Measurements from ENCODE around the gene RAPGEF6.
"Not testable (repeated sequence)": the region's sequence is repeated elsewhere in the genome, so short reads cannot be mapped to it uniquely, and the experiment has no call there.

The RAPGEF6 gene

DNA sequence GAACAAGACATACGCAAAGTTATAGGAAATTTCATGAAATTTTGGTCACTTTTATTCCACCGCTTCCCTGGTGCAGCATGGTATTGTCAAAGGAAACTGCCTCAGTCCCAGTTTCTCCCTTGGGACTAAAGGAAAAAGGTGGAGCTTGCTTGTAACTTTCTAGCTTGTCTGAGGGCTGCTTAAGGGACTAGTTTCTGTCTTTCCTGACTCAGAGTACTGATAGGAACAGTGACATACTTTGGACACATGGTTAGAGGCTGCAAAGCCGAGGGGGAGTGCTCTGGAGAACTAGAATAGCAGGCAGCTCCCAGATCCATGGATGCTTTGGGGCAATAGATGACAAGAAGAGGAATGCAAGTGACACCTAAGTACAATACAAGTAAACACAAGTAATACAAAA lies 234.4 kb downstream of the RAPGEF6 start:
- no peaks in the 10 kb centered on the region for H3K27me3 Mint-ChIP-seq
- peaks cover 60% of the 10 kb centered on the region for H3K36me3 Mint-ChIP-seq
- no peak overlapping the region for H3K4me3 Mint-ChIP-seq
- peak overlapping the region; percentile 82 for H3K27ac Mint-ChIP-seq
- peaks cover 5% of the 10 kb centered on the region for H3K9me3 Mint-ChIP-seq (ENCODE audit: low read depth)
- H3K4me1 Mint-ChIP-seq (ENCODE audit: low read depth) = peaks cover 46% of the 10 kb centered on the region

DNA sequence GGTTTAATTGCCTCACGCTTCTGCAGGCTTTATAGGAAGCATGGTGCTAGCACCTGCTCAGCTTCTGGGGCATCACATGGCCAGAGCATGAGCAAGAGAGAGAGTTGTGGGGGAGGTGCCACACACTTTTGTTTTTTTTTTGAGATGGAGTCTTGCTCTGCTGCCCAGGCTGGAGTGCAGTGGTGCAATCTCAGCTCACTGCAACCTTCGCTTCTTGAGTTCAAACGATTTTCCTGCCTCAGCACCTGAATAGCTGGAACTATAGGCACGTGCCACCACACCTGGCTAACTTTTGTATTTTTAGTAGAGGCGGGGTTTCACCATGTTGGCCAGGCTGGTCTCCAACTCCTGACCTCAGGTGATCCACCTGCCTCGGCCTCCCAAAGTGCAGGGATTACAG lies 236.0 kb downstream of the RAPGEF6 start:
- H3K27ac Mint-ChIP-seq = peak overlapping the region; percentile 99
- peaks cover 58% of the 10 kb centered on the region for H3K36me3 Mint-ChIP-seq
- peaks cover 52% of the 10 kb centered on the region for H3K4me1 Mint-ChIP-seq (ENCODE audit: low read depth)
- H3K4me3 Mint-ChIP-seq; H3K9me3 Mint-ChIP-seq (ENCODE audit: low read depth); H3K27me3 Mint-ChIP-seq: not testable (repeated sequence)

DNA sequence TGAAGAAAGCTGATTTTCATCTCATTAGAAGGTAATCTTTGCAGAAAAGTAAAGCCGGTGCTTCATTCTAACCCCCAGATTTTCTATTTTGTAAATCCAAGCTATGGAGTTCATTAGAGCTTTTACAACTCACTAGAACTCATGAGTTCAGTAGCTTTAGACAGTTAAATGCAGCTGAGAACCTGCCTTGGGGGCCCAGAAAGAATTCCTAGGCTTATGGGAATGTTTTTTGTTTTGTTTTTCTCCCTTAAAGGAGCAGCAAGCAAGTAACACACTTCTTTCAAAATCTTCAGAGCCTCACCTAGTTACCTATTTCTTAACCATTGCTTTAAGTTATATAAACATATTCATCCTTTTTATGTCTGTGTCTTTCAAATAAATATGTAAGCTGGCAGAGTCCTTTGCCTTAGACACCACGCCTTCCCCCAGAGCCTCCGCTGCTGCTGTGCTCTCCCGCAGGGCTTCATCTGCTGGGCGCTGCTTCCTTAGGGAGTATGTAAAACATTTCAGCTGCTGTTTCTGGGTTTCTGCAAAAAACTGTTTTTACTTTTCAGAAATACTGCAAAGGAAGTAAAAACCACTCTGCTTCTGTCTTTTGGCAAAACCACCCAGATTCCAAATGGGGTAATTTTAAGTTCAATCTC lies 238.3 kb downstream of the RAPGEF6 start:
- H3K4me1 Mint-ChIP-seq (ENCODE audit: low read depth) = peaks cover 75% of the 10 kb centered on the region
- peak overlapping the region; percentile 99 for H3K27ac Mint-ChIP-seq
- no peaks in the 10 kb centered on the region for H3K27me3 Mint-ChIP-seq
- peaks cover 53% of the 10 kb centered on the region for H3K36me3 Mint-ChIP-seq
- peak overlapping the region; percentile 82 for H3K4me3 Mint-ChIP-seq
- no peaks in the 10 kb centered on the region for H3K9me3 Mint-ChIP-seq (ENCODE audit: low read depth)

DNA sequence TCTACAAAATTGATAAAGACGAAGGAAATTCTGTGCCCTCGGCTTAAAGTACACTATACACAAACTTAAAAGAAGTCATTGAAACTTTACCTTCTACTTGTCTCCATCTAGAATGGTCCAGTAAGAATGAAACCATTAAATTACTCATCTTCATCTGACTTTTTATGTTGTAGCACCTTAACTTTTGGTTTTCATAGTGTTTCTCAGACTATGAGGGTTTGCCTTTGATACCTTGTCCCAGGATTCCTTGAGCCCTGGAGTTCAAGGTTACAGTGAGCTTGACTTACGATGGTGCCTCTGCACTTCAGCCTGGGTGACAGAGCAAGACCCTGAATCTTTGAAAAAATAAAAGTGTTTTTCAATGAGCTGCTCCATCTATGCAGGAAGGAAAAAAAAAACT lies 239.0 kb downstream of the RAPGEF6 start:
- H3K27me3 Mint-ChIP-seq = no peaks in the 10 kb centered on the region
- peaks cover 80% of the 10 kb centered on the region for H3K4me1 Mint-ChIP-seq (ENCODE audit: low read depth)
- H3K4me3 Mint-ChIP-seq = peak overlapping the region; percentile 82
- H3K9me3 Mint-ChIP-seq (ENCODE audit: low read depth) = no peaks in the 10 kb centered on the region
- peaks cover 55% of the 10 kb centered on the region for H3K36me3 Mint-ChIP-seq
- peak overlapping the region; percentile 99 for H3K27ac Mint-ChIP-seq

DNA sequence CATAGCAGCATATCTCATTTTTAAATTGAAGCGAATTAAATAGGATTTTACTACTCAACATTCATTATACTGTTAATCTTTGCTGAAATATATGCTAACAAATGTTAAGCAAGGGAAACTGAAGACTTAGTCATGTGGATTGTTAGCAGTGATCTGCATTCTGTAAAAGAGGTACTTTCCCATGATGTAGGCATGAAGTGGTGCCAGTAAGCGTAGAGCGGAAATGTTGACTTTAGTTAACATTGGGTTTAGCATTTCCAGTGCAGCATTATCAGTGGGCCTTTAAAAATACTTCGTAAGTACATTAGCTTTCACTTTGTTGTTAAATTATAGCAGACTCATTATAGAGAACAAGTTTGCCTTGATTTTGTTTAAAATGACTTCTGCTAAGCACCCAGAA lies 240.9 kb downstream of the RAPGEF6 start:
- H3K36me3 Mint-ChIP-seq = peaks cover 50% of the 10 kb centered on the region
- H3K27me3 Mint-ChIP-seq = no peaks in the 10 kb centered on the region
- no peaks in the 10 kb centered on the region for H3K9me3 Mint-ChIP-seq (ENCODE audit: low read depth)
- peak overlapping the region; percentile 99 for H3K27ac Mint-ChIP-seq
- peaks cover 86% of the 10 kb centered on the region for H3K4me1 Mint-ChIP-seq (ENCODE audit: low read depth)
- H3K4me3 Mint-ChIP-seq = peak overlapping the region; percentile 80

DNA sequence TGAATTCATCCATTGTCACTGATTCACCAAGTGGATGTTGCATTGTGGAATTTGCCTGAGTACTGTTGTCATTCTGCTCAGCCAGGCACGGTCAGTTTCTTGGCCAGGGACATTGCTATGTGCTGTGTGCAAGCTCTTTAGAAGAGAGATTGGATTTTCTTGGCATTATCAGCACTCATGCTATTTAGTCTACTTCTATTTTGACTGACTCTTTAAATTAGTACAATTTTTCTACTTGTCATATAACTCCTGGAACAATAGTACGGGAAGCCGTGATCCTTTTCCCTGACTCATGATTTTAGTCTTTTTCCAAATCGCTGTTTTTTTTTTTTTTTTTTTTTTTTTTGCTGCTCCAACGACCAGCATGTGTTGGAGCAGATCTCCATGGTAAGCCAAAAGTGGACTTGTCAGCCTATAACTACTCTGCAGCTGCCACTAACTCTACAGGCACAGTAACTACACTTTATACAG lies 241.5 kb downstream of the RAPGEF6 start:
- H3K27me3 Mint-ChIP-seq = no peaks in the 10 kb centered on the region
- peak overlapping the region; percentile 99 for H3K27ac Mint-ChIP-seq
- H3K4me1 Mint-ChIP-seq (ENCODE audit: low read depth) = peaks cover 88% of the 10 kb centered on the region
- H3K4me3 Mint-ChIP-seq = peak overlapping the region; percentile 80
- H3K9me3 Mint-ChIP-seq (ENCODE audit: low read depth) = no peaks in the 10 kb centered on the region
- H3K36me3 Mint-ChIP-seq = peaks cover 46% of the 10 kb centered on the region

DNA sequence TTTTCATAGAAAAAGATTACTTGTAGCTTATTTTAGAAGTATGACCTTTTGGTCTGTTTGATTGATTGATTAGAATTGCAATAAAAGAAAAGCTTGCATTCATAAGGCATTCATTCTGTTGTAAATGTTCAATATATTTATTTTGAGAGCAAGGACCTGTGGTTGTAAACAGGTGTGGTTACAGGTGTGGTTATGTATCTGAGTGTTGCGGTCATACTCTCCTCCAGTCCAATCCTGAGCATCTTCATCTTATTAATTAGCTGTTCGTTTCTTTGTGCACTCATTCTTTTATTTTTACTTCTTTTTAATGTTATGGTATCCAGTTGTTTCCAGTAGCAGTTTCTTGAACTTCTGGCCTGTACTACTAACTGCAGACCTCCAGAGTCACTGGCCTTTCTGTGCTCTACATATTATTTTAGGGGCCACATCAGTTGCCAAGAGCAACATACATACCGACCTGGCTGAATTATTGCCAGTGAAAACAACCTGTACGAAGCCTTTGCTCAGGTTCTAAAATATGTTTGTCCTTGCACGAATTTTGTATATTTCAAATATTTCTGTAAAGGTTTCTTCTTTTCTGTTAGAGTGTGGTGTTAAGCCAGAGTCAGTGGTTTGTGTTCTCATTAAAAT lies 242.4 kb downstream of the RAPGEF6 start:
- Mint-ChIP-seq H3K27ac (peak overlapping the region; percentile 99), H3K4me1 (ENCODE audit: low read depth) (peaks cover 84% of the 10 kb centered on the region), H3K36me3 (peaks cover 41% of the 10 kb centered on the region), H3K9me3 (ENCODE audit: low read depth) (no peaks in the 10 kb centered on the region), H3K27me3 (no peaks in the 10 kb centered on the region), H3K4me3 (peak overlapping the region; percentile 80)

DNA sequence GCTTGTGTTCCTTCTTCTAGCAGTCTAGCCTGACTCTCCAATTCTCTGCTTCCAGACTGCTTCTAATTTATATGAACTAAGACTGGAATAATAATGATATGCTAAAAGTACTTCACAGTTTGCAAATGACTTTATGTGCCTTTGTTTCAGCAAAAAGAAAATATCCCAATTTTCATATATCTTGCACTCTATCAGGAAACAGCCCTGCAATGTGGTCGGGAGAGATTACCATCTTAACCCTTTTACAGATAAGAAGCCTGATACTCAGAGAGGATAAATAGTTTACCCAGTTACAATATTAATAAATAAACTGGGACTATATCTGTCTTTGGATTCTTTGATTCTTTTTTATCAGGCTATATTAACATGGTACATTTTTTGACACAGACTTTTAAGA lies 245.2 kb downstream of the RAPGEF6 start:
- Mint-ChIP-seq H3K9me3 (ENCODE audit: low read depth) (no peaks in the 10 kb centered on the region), H3K27ac (peak overlapping the region; percentile 99), H3K36me3 (peaks cover 24% of the 10 kb centered on the region), H3K4me3 (peak overlapping the region; percentile 60), H3K4me1 (ENCODE audit: low read depth) (peaks cover 81% of the 10 kb centered on the region), H3K27me3 (no peaks in the 10 kb centered on the region)

DNA sequence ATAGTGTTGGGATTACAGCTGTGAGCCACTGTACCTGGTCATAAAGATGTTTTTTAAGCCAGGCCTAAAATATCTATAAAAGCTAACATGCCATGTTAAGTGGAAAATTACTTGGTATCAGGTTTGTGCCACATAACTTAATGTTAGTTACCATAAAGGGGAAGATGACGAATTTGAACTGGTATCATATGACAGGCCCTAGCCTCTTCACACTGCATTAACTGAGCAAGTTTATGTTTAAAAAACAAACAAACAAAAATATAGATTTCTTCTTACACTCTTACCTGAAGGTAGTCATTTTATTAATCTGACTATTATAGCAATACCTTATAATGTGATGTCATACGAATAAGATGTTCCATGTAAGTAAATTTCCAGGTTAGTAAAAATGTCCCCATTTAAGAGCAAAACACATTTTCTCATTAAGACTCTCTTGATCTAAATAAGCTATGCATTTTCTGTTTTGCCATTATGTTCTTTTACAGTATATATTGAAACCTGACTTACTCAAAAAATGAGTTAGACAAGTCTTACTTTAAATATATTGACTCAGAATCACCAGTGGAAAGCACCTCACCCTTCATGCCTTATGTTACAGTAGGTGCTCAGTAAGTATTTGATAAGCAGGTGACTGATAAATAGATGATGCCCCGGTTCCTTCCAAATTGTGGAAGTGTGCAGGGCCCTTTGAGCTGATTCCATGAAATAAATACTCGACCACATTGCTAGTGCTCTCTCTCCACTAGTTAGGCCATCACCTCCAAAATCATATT lies 245.7 kb downstream of the RAPGEF6 start:
- Mint-ChIP-seq H3K4me3 (peak overlapping the region; percentile 60), H3K36me3 (peaks cover 23% of the 10 kb centered on the region)

DNA sequence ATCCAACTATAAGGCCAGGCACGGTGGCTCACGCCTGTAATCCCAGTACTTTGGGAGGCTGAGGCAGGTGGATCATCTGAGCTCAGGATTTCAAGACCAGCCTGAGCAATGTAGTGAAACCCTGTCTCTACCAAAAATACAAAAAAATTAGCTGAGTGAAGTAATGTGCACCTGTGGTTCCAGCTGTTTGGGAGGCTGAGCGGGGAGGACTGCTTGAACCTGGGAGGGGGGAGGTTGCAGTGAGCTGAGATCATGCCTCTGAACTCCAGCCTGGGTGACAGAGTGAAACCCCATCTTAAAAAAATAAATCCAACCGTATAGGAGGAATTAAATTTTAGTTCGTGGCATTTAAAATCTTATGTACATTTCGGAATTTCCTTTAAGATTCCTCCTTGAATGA lies 247.8 kb downstream of the RAPGEF6 start:
- peak overlapping the region; percentile 99 for H3K27ac Mint-ChIP-seq
- H3K36me3 Mint-ChIP-seq = peaks cover 11% of the 10 kb centered on the region
- H3K4me3 Mint-ChIP-seq = no peak overlapping the region
- no peaks in the 10 kb centered on the region for H3K27me3 Mint-ChIP-seq
- H3K9me3 Mint-ChIP-seq (ENCODE audit: low read depth) = no peaks in the 10 kb centered on the region
- peaks cover 84% of the 10 kb centered on the region for H3K4me1 Mint-ChIP-seq (ENCODE audit: low read depth)

More for the DNA sequence above, 245.7 kb downstream of the RAPGEF6 start:
- Mint-ChIP-seq H3K27ac (peak overlapping the region; percentile 99), H3K9me3 (ENCODE audit: low read depth) (no peaks in the 10 kb centered on the region), H3K27me3 (no peaks in the 10 kb centered on the region), H3K4me1 (ENCODE audit: low read depth) (peaks cover 84% of the 10 kb centered on the region)

DNA sequence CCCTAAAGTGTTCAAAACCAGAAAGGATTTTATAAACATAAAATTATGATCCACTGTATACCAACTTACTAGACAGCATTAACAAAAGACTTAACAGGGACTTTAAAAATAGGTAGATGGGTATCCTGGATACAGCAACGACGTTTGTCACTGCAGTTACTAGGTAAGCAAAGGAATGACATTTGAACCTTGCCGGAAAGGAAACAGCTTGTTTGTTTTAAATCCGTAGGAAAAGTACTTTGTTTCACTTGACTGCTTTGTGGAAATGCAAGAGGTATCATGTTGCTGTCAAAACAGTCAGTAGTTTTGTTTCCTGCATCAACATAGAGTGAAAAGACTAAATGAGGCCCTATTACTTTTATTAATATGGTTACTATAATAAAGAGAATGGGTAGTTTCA lies 248.2 kb downstream of the RAPGEF6 start:
- H3K27me3 Mint-ChIP-seq = no peaks in the 10 kb centered on the region
- H3K27ac Mint-ChIP-seq = peak overlapping the region; percentile 99
- peaks cover 84% of the 10 kb centered on the region for H3K4me1 Mint-ChIP-seq (ENCODE audit: low read depth)
- H3K9me3 Mint-ChIP-seq (ENCODE audit: low read depth) = no peaks in the 10 kb centered on the region
- H3K36me3 Mint-ChIP-seq = peaks cover 9% of the 10 kb centered on the region
- no peak overlapping the region for H3K4me3 Mint-ChIP-seq

DNA sequence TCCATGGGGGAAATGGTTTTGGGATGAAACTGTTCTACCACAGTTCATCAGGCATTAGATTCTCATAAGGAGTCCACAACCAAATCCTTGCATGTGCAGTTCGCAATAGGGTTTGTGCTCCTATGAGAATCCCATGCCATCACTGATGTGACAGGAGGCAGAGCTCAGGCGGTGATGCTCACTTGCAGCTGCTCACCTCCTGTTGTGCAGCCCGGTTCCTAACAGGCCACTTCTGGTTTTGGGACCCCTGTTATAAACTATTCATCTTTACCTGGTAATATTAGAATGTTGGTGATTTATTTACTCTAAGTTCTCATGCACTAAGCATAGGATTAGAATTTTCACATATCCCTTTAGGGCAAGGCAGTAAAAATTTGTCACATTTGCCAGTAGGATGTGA lies 248.9 kb downstream of the RAPGEF6 start:
- Mint-ChIP-seq H3K4me1 (ENCODE audit: low read depth) (peaks cover 86% of the 10 kb centered on the region), H3K27me3 (no peaks in the 10 kb centered on the region), H3K36me3 (peaks cover 10% of the 10 kb centered on the region), H3K4me3 (no peak overlapping the region), H3K9me3 (ENCODE audit: low read depth) (no peaks in the 10 kb centered on the region), H3K27ac (peak overlapping the region; percentile 99)

DNA sequence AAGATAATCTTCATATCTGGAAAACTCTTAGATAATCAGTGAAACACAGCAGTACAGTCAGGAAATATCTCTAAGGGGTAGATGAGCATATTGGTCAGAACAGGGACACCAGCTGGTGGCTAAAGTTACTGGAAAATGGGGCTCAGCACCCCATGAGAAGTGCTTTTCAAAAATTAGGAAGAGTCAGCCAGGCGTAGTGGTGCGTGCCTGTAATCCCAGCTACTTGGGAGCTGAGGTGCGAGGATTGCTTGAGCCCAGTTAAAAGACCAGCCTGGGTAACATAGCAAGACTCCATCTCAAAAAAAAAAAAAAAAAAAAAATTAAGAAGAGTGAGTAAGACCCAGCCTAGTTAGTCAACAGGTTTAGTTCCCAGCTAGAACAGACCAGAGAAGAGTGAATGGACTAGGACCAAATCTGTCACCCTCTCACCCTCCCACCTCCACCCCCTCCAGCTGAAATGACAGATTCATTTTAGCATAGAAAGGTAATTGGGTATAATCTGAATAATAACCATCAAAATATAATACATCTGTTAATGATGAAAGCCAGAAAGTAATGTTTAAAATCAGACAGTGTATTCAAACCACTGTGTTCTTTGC lies 250.3 kb downstream of the RAPGEF6 start:
- peaks cover 86% of the 10 kb centered on the region for H3K4me1 Mint-ChIP-seq (ENCODE audit: low read depth)

DNA sequence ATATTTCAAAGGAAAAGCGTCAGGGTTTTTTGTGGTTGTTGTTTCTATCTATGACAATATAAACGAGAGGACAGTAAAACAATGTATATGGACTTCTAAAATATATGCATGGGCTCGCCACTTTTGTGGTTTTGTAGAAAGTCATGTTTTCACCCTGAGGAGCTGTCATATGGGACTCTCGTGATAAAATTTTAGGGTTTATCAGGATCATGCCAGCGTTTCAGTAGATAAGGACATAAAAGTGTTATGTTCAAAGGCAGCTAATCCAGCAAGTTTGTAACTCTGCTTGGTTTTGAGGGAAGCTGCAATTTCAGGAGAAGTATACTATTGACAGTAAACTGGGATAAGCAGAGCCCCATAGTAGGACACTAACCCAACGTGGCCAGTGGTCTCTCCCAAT lies 250.9 kb downstream of the RAPGEF6 start:
- peaks cover 86% of the 10 kb centered on the region for H3K4me1 Mint-ChIP-seq (ENCODE audit: low read depth)
- H3K36me3 Mint-ChIP-seq = peaks cover 11% of the 10 kb centered on the region
- H3K9me3 Mint-ChIP-seq (ENCODE audit: low read depth) = no peaks in the 10 kb centered on the region
- no peaks in the 10 kb centered on the region for H3K27me3 Mint-ChIP-seq
- peak overlapping the region; percentile 99 for H3K27ac Mint-ChIP-seq
- peak overlapping the region; percentile 61 for H3K4me3 Mint-ChIP-seq

More for the DNA sequence above, 250.3 kb downstream of the RAPGEF6 start:
- Mint-ChIP-seq H3K9me3 (ENCODE audit: low read depth) (no peaks in the 10 kb centered on the region), H3K27ac (peak overlapping the region; percentile 99), H3K4me3 (peak overlapping the region; percentile 61), H3K27me3 (no peaks in the 10 kb centered on the region), H3K36me3 (peaks cover 11% of the 10 kb centered on the region)
